H1 (cell line): ENCODE data around the gene NEFH. TPM values are rescaled to one million over a fixed set of nuclear protein-coding genes. Genes with fewer than 3 reads are reported as not detected.

ENCODE experiments used
- CTCF ChIA-PET: fragments of 300-600 bp; sonication (Branson Sonifier 250); formaldehyde crosslinking; loops from one replicate; lab custom pipeline; 2021; ENCODE audit not compliant: partially characterized antibody; lab: Charles Lee
- POLR2A ChIA-PET: fragments of 300-600 bp; sonication (Branson Sonifier 250); formaldehyde crosslinking; loops from one replicate; lab custom pipeline; 2021; ENCODE audit warnings: inconsistent platforms; ENCODE audit not compliant: partially characterized antibody; lab: Charles Lee
- DNase-seq, 2 experiments: peaks; one replicate each; pipeline versions ENCODE4 v3.0.0 to v3.0.0-alpha.2; 2010 to 2022; ENCODE audit warnings: low spot score in 2 of 2, low read depth in 1 of 2, mixed read lengths in 1 of 2
- FAIRE-seq: peaks from 2 replicates; lab custom pipeline; 2011; peaks lifted over from hg19 to GRCh38; lab: Jason Lieb, UNC
- H2AFZ ChIP-seq: 2 replicates; pipeline ENCODE4 v1.8.1; 2012; ENCODE audit warnings: low read length, inconsistent platforms
- H2AK5ac ChIP-seq: 2 replicates; pipeline ENCODE4 v1.6.1; 2013; ENCODE audit warnings: low read depth, low read length
- H2BK120ac ChIP-seq: replicated peaks from 2 replicates; pipeline ENCODE3; 2013; ENCODE audit warnings: low read depth, low read length, inconsistent platforms
- H2BK12ac ChIP-seq: 2 replicates; pipeline ENCODE4 v1.6.1; 2013; ENCODE audit warnings: low read depth, low read length
- H2BK15ac ChIP-seq: 2 replicates; pipeline ENCODE4 v1.6.1; 2013; ENCODE audit warnings: low read length
- H2BK20ac ChIP-seq: 2 replicates; pipeline ENCODE4 v1.6.1; 2013; ENCODE audit warnings: low read length
- H2BK5ac ChIP-seq: 2 replicates; pipeline ENCODE4 v1.6.1; 2013; ENCODE audit warnings: low read depth, low read length
- H3K14ac ChIP-seq: 2 replicates; pipeline ENCODE4 v1.6.1; 2013; ENCODE audit warnings: inconsistent platforms; ENCODE audit not compliant: insufficient read length
- H3K18ac ChIP-seq: 2 replicates; pipeline ENCODE4 v1.6.1; 2013; ENCODE audit warnings: low read length; ENCODE audit errors: extremely low read depth
- H3K23ac ChIP-seq: 2 replicates; pipeline ENCODE4 v1.6.1; 2013; ENCODE audit warnings: inconsistent platforms; ENCODE audit not compliant: insufficient read length
- H3K23me2 ChIP-seq: 2 replicates; pipeline ENCODE4 v1.6.1; 2013; ENCODE audit warnings: low read depth, low read length
- H3K27ac ChIP-seq: 2 replicates; pipeline ENCODE4 v1.6.1; 2011; ENCODE audit warnings: low read depth, low read length, inconsistent platforms
- H3K27me3 ChIP-seq, 4 experiments: replicated peaks in 1 of 4; 1 replicate in 1 of 4; 2 replicates in 3 of 4; pipeline versions ENCODE4 v1.6.1 to v1.8.1; 2011 to 2013; ENCODE audit warnings: low read length in 3 of 4, mild to moderate bottlenecking in 3 of 4, inconsistent platforms in 2 of 4, mixed read lengths in 2 of 4, moderate library complexity in 1 of 4; ENCODE audit not compliant: control insufficient read depth in 3 of 4, insufficient read depth in 3 of 4; ENCODE audit errors: extremely low read depth in 1 of 4
- H3K36me3 ChIP-seq, 4 experiments: 2 replicates each; pipeline versions ENCODE4 v1.6.1 to v1.8.1; 2011 to 2013; ENCODE audit warnings: mild to moderate bottlenecking in 4 of 4, low read length in 3 of 4, moderate library complexity in 2 of 4, control low read depth in 1 of 4, inconsistent platforms in 1 of 4; ENCODE audit not compliant: insufficient read depth in 4 of 4, control insufficient read depth in 2 of 4
- H3K4ac ChIP-seq: replicated peaks from 2 replicates; pipeline ENCODE3; 2013; ENCODE audit warnings: low read length, low read depth, mixed read lengths, inconsistent platforms; ENCODE audit not compliant: insufficient read length
- H3K4me1 ChIP-seq, 4 experiments: replicated peaks in 1 of 4; 1 replicate in 1 of 4; 2 replicates in 3 of 4; pipeline versions ENCODE4 v1.6.1 to v1.8.1; 2011 to 2013; ENCODE audit warnings: low read length in 3 of 4, inconsistent platforms in 2 of 4, mixed read lengths in 1 of 4; ENCODE audit not compliant: insufficient read depth in 4 of 4, control insufficient read depth in 3 of 4
- H3K4me2 ChIP-seq, 2 experiments: 2 replicates each; pipeline versions ENCODE4 v1.6.1 to v1.8.1; 2011 to 2013; ENCODE audit warnings: low read depth in 2 of 2, low read length in 2 of 2, control low read depth in 1 of 2, inconsistent platforms in 1 of 2, mild to moderate bottlenecking in 1 of 2; ENCODE audit not compliant: insufficient read depth in 1 of 2
- H3K4me3 ChIP-seq, 4 experiments: fragments of 200-600, 300-600 bp in 1 of 4; sonication (generic), shearing (Covaris generic), sonication (Bioruptor Twin) in 1 of 4; 2 replicates each; pipeline versions ENCODE4 v1.5.1 to v1.8.1; 2011 to 2016; ENCODE audit warnings: low read length in 4 of 4, low read depth in 3 of 4, control low read depth in 2 of 4, inconsistent platforms in 2 of 4, mild to moderate bottlenecking in 2 of 4, mixed read lengths in 1 of 4, moderate library complexity in 1 of 4; ENCODE audit not compliant: insufficient read depth in 2 of 4; ENCODE audit errors: extremely low read depth in 1 of 4
- H3K56ac ChIP-seq: replicated peaks from 2 replicates; pipeline ENCODE3; 2013; ENCODE audit warnings: low read depth, mild to moderate bottlenecking, mixed read lengths, low read length, inconsistent platforms; ENCODE audit not compliant: insufficient read length
- H3K79me1 ChIP-seq: 2 replicates; pipeline ENCODE4 v1.6.1; 2013; ENCODE audit warnings: low read depth, low read length, control low read depth
- H3K79me2 ChIP-seq, 2 experiments: 2 replicates each; pipeline versions ENCODE4 v1.6.1 to v1.8.1; 2012 to 2013; ENCODE audit warnings: low read length in 2 of 2, mild to moderate bottlenecking in 2 of 2, inconsistent platforms in 1 of 2; ENCODE audit not compliant: insufficient read depth in 2 of 2, control insufficient read depth in 1 of 2
- H3K9ac ChIP-seq, 4 experiments: replicated peaks in 1 of 4; 1 replicate in 1 of 4; 2 replicates in 3 of 4; pipeline versions ENCODE4 v1.6.1 to v1.8.1; 2011 to 2013; ENCODE audit warnings: low read depth in 3 of 4, low read length in 3 of 4, control low read depth in 2 of 4, mild to moderate bottlenecking in 2 of 4, moderate library complexity in 2 of 4, inconsistent platforms in 1 of 4; ENCODE audit errors: extremely low read depth in 1 of 4
- H3K9me3 ChIP-seq, 2 experiments: 2 replicates each; pipeline versions ENCODE4 v1.6.1 to v1.8.1; 2012 to 2013; ENCODE audit warnings: mild to moderate bottlenecking in 2 of 2, moderate library complexity in 2 of 2, control low read depth in 1 of 2, inconsistent platforms in 1 of 2, low read depth in 1 of 2, low read length in 1 of 2, mixed read lengths in 1 of 2; ENCODE audit not compliant: insufficient read depth in 2 of 2
- H4K20me1 ChIP-seq, 2 experiments: replicated peaks in 1 of 2; 2 replicates each; pipeline versions ENCODE3 to v1.8.1; 2011 to 2013; ENCODE audit warnings: inconsistent platforms in 2 of 2, low read length in 2 of 2, mild to moderate bottlenecking in 1 of 2; ENCODE audit not compliant: insufficient read depth in 2 of 2, control insufficient read depth in 1 of 2
- H4K5ac ChIP-seq: 2 replicates; pipeline ENCODE4 v1.6.1; 2013; ENCODE audit warnings: low read length, low read depth, mixed read lengths, inconsistent platforms; ENCODE audit not compliant: insufficient read length
- H4K8ac ChIP-seq: 2 replicates; pipeline ENCODE4 v1.8.0; 2013; ENCODE audit warnings: mild to moderate bottlenecking, moderate library complexity, low read length, inconsistent platforms; ENCODE audit not compliant: insufficient read depth; ENCODE audit errors: extremely low read depth
- H4K91ac ChIP-seq: replicated peaks from 2 replicates; pipeline ENCODE3; 2013; ENCODE audit warnings: low read length, mixed read lengths, inconsistent platforms; ENCODE audit not compliant: insufficient read length
- BACH1 ChIP-seq: IDR thresholded peaks from 2 replicates; pipeline ENCODE4 v1.6.1; 2012; ENCODE audit warnings: low read length, improper control_type of control experiment
- BCL11A ChIP-seq, 2 experiments: IDR thresholded peaks; one replicate each; pipeline ENCODE4 v1.6.1; 2011; ENCODE audit warnings: low read depth in 2 of 2, low read length in 2 of 2, mild to moderate bottlenecking in 2 of 2
- MAFK ChIP-seq: IDR thresholded peaks from 2 replicates; pipeline ENCODE4 v1.6.1; 2012; ENCODE audit warnings: low read depth, mild to moderate bottlenecking, improper control_type of control experiment, low read length
- WGBS, 2 experiments: shearing (Covaris generic) in 1 of 2; methylation state at CpG; one replicate each; pipeline versions ENCODE4 v1.1.6 to v1.1.7; 2013 to 2015; ENCODE audit warnings: low lambda C conversion rate in 2 of 2, mixed read lengths in 2 of 2, inconsistent platforms in 1 of 2, low coverage in 1 of 2, missing lambda C conversion rate in 1 of 2; ENCODE audit not compliant: insufficient replicate concordance in 2 of 2, insufficient coverage in 1 of 2, insufficient read length in 1 of 2; ENCODE audit errors: extremely low coverage in 1 of 2, missing lambda C conversion rate in 1 of 2; 5-methylcytosine and 5-hydroxymethylcytosine counted together
- polyA plus RNA-seq, 7 experiments: library from polyadenylated mRNA; depleted of rRNA in 3 of 7; stranded (reverse) in 5 of 7; unstranded in 2 of 7; fragments of >200 nt in 5 of 7; fragments of 200-250 nt in 2 of 7; gene quantifications; 1 replicate in 5 of 7; 2 replicates in 1 of 7; 4 replicates in 1 of 7; pipeline versions ENCODE4 v1.2.1 to v1.2.3, GENCODE V29; 2011 to 2013; ENCODE audit warnings: missing spikeins in 2 of 7, mixed read lengths in 2 of 7
- total RNA-seq: library from RNA; stranded (reverse); fragmentation: NEBNext Ultra II Directional; extraction: Animal tissue kit (Norgen Biotek cat#: 25700); gene quantifications from 2 replicates; pipeline ENCODE4 v1.2.1, GENCODE V29; 2021

NEFH gene
- total and polyA plus RNA-seq, 2 of the 8 experiments (the other 6 are each of a cell fraction or from before 2014, with no cell fraction given), result 0.57 to 2.3 TPM

DNA sequence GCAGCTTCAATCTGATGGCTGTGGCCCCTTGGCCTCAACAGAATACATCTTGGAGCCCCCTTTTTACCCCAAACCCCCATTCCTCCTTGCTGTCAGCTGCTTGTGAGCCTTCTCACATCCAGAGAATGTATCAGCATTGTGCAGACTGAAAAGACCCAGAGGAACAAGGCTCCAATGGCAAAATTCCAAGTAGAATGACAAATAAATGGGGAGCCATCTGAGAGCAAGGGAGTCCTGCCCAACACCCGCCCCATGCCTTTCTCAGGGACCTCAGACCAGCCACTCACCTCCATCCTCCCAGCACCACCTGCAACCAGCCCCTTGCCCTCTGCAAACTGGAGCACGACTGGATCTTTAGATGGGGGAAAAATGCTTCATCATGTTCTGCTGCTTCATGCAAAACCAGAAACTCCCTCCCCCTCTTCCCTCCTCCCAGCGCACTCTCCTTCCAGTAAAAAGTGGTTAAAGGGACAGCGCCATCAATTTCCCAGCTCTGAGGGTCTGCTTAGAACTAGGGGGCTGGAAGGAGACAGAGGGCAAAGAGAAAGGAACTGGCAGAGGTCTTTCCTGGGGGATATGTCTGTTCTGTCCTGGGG, 2.2 kb upstream of the NEFH start:
- FAIRE-seq (no peak), DNase-seq (no peak)
- no peak overlapping the region for H4K8ac ChIP-seq
- no peak overlapping the region for H2AFZ ChIP-seq
- H3K4me3 ChIP-seq, result peak overlapping the region in 1 of 4 experiments; percentile 57; a peak in 4 of 8 replicates
- H3K4ac ChIP-seq, result no peak overlapping the region
- no peaks in the 10 kb centered on the region for H3K79me1 ChIP-seq
- H3K9ac ChIP-seq, result no peak overlapping the region
- H3K79me2 ChIP-seq, result no peaks in the 10 kb centered on the region
- H2BK5ac ChIP-seq, result no peak overlapping the region
- H4K5ac ChIP-seq, result no peak overlapping the region
- peaks cover 14 to 27% (median 20%) of the 10 kb centered on the region in 4 experiments for H3K4me1 ChIP-seq
- H3K56ac ChIP-seq, result no peak overlapping the region
- CTCF ChIA-PET, result no interaction called here
- H3K4me2 ChIP-seq, result peak overlapping the region; percentile 58 to 74
- WGBS, 2 experiments, result 38% methylated on average over 4 of the region's 4 CpGs; no CpG with 5 or more reads in 1 of the 2 experiments
- TF ChIP-seq BACH1 (peak; percentile 50; the same call in 1 of the 2 replicates), MAFK (peak; percentile 39; the same call in 1 of the 2 replicates), BCL11A (IDR thresholded peaks at IDR 0.05; ENCODE audit: low read depth in 2 of 2, low read length in 2 of 2) (no peak)
- H2AK5ac ChIP-seq, result no peak overlapping the region
- no peak overlapping the region for H2BK120ac ChIP-seq
- H3K36me3 ChIP-seq, result peaks cover 0 to 12% (median 0%) of the 10 kb centered on the region in 4 experiments; a peak in 2 of 8 replicates
- H2BK12ac ChIP-seq, result 0 out of 2 replicates have a peak overlapping the region, but pooled peaks have one; percentile 39
- H4K20me1 ChIP-seq, result peaks cover 4 to 5% of the 10 kb centered on the region in 2 experiments
- no peak overlapping the region for H2BK20ac ChIP-seq
- peaks cover 26 to 58% (median 51%) of the 10 kb centered on the region in 4 experiments for H3K27me3 ChIP-seq
- no peak overlapping the region; the same call in 1 of the 2 replicates for H3K18ac ChIP-seq
- H4K91ac ChIP-seq, result no peak overlapping the region
- no peak overlapping the region for H3K23ac ChIP-seq
- H2BK15ac ChIP-seq, result 0 out of 2 replicates have a peak overlapping the region, but pooled peaks have one; percentile 81
- POLR2A ChIA-PET, result interaction anchor here (0.9 to 1.5 kb wide), 2 partner anchors 23 to 79 kb away, joined by 3 read pairs; no protein-coding TSS in a partner anchor
- H3K9me3 ChIP-seq, result peaks cover 0 to 11% of the 10 kb centered on the region in 2 experiments; a peak in 2 of 4 replicates
- no peak overlapping the region for H3K14ac ChIP-seq
- no peak overlapping the region for H3K27ac ChIP-seq
- H3K23me2 ChIP-seq, result peaks cover 21% of the 10 kb centered on the region
